ENCODE data around the gene PABPC1L.

Gene PABPC1L

DNA sequence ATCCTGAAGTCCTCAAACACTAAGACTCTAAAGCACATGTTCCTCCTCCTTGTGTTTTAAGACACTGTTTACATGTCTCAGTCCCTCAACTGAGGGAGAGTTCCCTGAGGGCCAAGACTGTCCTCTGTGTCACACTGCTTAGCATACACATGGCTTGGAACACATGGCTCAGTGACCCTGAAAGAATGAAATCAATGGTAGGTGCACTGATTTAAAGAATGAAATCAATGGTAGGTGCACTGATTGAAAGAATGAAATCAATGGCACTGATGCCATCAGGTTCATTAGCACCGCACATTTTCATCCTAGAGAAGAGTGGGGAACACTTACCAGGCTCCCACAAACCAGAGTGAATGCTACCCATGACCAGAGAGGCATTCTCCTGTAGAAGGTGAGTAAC, 40.5 kb downstream of the PABPC1L start:
- H3K4me3 ChIP-seq (ENCODE audit: low read depth, low read length), result no peak overlapping the region
- TF ChIP-seq POLR2A (IDR thresholded peaks at IDR 0.05; ENCODE audit: extremely low read depth, insufficient read length), result no peak
- TF ChIP-seq, protein P1, sequence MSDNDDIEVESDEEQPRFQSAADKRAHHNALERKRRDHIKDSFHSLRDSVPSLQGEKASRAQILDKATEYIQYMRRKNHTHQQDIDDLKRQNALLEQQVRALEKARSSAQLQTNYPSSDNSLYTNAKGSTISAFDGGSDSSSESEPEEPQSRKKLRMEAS (IDR thresholded peaks at IDR 0.05; ENCODE audit: low read depth, low read length), result no peak
- TF ChIP-seq, protein P2, sequence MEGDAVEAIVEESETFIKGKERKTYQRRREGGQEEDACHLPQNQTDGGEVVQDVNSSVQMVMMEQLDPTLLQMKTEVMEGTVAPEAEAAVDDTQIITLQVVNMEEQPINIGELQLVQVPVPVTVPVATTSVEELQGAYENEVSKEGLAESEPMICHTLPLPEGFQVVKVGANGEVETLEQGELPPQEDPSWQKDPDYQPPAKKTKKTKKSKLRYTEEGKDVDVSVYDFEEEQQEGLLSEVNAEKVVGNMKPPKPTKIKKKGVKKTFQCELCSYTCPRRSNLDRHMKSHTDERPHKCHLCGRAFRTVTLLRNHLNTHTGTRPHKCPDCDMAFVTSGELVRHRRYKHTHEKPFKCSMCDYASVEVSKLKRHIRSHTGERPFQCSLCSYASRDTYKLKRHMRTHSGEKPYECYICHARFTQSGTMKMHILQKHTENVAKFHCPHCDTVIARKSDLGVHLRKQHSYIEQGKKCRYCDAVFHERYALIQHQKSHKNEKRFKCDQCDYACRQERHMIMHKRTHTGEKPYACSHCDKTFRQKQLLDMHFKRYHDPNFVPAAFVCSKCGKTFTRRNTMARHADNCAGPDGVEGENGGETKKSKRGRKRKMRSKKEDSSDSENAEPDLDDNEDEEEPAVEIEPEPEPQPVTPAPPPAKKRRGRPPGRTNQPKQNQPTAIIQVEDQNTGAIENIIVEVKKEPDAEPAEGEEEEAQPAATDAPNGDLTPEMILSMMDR (IDR thresholded peaks at IDR 0.05; ENCODE audit: low read depth, low read length), result no peak
- TF ChIP-seq MYC (IDR thresholded peaks at IDR 0.05; ENCODE audit: low read depth, low read length), result no peak
- DNase-seq (ENCODE audit: low read depth), result no peak

DNA sequence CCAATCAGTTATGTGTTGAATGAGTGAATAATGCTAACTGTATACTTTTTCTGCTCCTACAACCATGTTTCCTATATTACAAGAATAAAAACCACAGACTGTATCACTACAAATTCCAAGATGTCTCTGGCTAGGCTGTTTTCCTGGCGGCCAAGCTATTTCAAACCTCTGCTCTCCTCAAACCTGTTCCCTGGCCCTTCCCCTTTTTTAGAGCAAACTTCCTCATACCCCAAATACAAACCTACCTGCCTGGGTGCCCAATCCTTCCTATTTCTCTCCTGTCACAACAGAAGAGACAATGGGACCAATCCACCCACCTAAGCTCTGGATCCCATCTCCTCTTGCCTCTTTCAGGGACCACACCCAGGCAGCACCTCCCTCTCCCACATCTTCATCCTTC, 42.9 kb downstream of the PABPC1L start:
- no peak for DNase-seq (ENCODE audit: low read depth)
- TF ChIP-seq, protein P1 (IDR thresholded peaks at IDR 0.05; ENCODE audit: low read depth, low read length), result no peak
- H3K4me3 ChIP-seq (ENCODE audit: low read depth, low read length), result no peak overlapping the region

DNA sequence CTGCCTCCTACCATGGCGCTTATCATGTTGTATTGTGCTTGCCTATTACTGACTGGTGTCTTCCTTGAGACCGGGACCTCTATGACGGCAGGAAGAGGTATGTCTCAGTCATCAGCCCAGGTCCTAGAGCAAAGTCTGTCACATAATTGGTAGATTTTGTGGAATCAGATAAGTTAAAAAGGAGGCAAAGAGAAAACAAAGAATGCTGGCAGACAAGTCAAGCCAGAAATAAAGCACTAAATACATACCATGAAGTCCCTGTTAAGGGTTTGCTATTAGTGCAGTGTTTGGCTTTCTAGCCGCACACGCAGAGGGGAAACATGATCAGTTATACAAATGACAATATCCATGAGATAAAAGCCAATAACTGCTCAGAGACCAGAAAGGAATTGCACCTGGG, 44.4 kb downstream of the PABPC1L start:
- no peak for DNase-seq (ENCODE audit: low read depth)
- no peak overlapping the region for H3K4me3 ChIP-seq (ENCODE audit: low read depth, low read length)

DNA sequence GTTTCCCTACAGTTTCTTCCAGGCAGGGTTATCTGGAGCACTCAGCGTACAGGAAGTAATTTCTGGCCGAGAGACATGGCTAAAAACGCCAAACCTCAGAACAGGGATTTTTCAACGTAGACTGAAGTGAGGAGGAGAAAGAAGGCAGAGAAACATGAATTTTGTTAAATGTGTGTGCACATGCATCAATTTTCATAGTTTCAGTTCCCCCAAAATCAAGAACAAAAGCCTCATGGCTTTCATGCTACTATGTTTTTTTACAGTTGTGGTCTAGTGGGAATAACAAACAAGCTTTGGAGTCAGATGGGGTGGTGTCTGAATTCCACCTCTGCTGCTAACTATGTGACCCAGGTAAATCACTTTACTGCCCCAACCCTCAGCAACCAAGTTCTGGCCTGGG, 45.4 kb downstream of the PABPC1L start:
- no peak for DNase-seq (ENCODE audit: low read depth)
- TF ChIP-seq, protein P1 (IDR thresholded peaks at IDR 0.05; ENCODE audit: low read depth, low read length), result no peak
- TF ChIP-seq MYC (IDR thresholded peaks at IDR 0.05; ENCODE audit: low read depth, low read length) (no peak), POLR2A (IDR thresholded peaks at IDR 0.05; ENCODE audit: extremely low read depth, insufficient read length) (no peak)
- TF ChIP-seq, protein P2 (IDR thresholded peaks at IDR 0.05; ENCODE audit: low read depth, low read length), result no peak
- no peak overlapping the region for H3K4me3 ChIP-seq (ENCODE audit: low read depth, low read length)

More for the DNA sequence above, 44.4 kb downstream of the PABPC1L start:
- TF ChIP-seq, protein P2 (IDR thresholded peaks at IDR 0.05; ENCODE audit: low read depth, low read length), result no peak
- TF ChIP-seq POLR2A (IDR thresholded peaks at IDR 0.05; ENCODE audit: extremely low read depth, insufficient read length) (no peak), MYC (IDR thresholded peaks at IDR 0.05; ENCODE audit: low read depth, low read length) (no peak)
- TF ChIP-seq, protein P1 (IDR thresholded peaks at IDR 0.05; ENCODE audit: low read depth, low read length), result no peak

DNA sequence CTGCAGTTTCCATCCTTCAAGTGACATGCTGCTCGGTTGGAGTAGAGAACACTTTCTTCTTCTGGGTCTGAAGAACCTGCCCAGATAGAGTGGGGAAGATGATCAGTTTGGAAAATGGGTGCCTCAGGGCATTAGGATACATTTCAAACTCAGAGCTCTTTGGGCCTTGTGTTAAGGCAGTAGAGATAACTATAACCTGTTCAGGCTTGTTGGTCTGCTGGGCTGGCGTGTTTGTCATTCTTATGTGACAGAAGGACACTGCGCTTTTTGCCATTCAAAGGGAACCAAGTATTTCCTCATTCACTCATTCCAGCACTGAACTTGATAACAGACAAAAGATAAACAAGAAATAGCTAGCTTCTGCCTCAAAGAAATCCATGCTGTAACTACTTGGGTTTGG, 46.5 kb downstream of the PABPC1L start:
- no peak overlapping the region for H3K4me3 ChIP-seq (ENCODE audit: low read depth, low read length)
- TF ChIP-seq POLR2A (IDR thresholded peaks at IDR 0.05; ENCODE audit: extremely low read depth, insufficient read length) (no peak), MYC (IDR thresholded peaks at IDR 0.05; ENCODE audit: low read depth, low read length) (no peak)
- TF ChIP-seq, protein P2 (IDR thresholded peaks at IDR 0.05; ENCODE audit: low read depth, low read length), result no peak
- TF ChIP-seq, protein P1 (IDR thresholded peaks at IDR 0.05; ENCODE audit: low read depth, low read length), result no peak
- no peak for DNase-seq (ENCODE audit: low read depth)

DNA sequence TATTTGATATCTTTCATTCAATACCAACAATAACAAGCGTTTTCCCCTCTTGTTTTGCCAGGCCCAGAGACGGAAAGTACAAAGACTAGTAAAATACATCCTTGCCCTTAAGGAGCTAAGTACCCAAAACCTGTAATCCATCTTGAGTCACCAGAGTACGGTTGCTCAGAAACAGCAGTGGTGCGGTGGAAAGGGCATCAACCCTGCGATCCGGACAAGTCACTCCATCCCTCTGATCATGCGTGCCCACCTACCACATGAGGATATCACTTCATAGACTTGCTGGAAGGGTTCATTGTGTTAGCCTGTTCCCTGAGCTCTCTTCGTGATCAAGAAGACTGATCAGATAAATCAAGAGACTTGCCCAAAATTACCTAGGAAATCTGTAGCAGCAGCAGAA, 48.4 kb downstream of the PABPC1L start:
- TF ChIP-seq MYC (IDR thresholded peaks at IDR 0.05; ENCODE audit: low read depth, low read length) (no peak), POLR2A (IDR thresholded peaks at IDR 0.05; ENCODE audit: extremely low read depth, insufficient read length) (no peak)
- TF ChIP-seq, protein P2 (IDR thresholded peaks at IDR 0.05; ENCODE audit: low read depth, low read length), result no peak
- TF ChIP-seq, protein P1 (IDR thresholded peaks at IDR 0.05; ENCODE audit: low read depth, low read length), result no peak
- no peak for DNase-seq (ENCODE audit: low read depth)
- peak overlapping the region; percentile 80 for H3K4me3 ChIP-seq (ENCODE audit: low read depth, low read length)

Measured in NB4 (cell line).